Measurements from ENCODE around the gene ABO. TPM values are rescaled to one million over a fixed set of nuclear protein-coding genes. Genes with fewer than 3 reads are reported as not detected.

Gene ABO
- polyA plus RNA-seq, 3 donors from 2014 or later: 0.03 TPM; not detected in 2

DNA sequence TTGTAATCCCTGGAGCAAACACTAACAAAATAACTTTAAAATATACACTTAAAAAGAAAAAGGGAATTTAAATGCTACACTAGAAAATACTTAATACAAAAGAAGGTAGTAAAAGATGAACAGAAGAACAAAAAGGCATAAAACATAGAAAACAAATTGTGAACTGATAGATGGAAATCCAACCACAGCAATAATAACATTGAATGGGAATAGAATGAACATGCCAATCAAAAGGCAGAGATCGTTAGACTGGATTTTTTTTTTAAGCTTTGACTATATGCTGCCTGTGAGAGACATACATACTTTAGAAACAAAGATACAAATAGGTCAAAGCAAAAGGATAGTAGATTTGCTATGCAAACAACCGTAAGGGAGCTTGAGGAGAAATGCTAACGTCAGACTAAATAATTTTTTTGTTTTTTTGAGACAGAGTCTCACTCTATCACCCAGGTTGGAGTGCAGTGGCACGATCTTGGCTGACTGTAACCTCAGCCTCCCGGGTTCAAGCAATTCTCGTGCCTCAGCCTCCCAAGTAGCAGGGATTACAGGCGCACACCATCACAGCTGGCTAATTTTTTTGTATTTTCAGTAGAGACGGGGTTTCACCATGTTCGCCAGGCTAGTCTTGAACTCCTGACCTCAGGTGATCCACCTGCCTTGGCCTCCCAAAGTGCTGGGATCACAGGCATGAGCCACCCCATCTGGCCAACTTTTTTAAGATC, 6.5 kb downstream of the ABO start:
- no peak overlapping the region for H3K4me3 Mint-ChIP-seq
- DNase-seq: no peak
- H3K9me3 Mint-ChIP-seq: no peaks in the 10 kb centered on the region
- no peak overlapping the region for H3K27ac Mint-ChIP-seq
- no peaks in the 10 kb centered on the region for H3K4me1 Mint-ChIP-seq
- H3K27me3 Mint-ChIP-seq (ENCODE audit: low read depth in 3 of 3): peaks cover 3 to 15% (median 5%) of the 10 kb centered on the region in 3 donors
- no peaks in the 10 kb centered on the region for H3K36me3 Mint-ChIP-seq

DNA sequence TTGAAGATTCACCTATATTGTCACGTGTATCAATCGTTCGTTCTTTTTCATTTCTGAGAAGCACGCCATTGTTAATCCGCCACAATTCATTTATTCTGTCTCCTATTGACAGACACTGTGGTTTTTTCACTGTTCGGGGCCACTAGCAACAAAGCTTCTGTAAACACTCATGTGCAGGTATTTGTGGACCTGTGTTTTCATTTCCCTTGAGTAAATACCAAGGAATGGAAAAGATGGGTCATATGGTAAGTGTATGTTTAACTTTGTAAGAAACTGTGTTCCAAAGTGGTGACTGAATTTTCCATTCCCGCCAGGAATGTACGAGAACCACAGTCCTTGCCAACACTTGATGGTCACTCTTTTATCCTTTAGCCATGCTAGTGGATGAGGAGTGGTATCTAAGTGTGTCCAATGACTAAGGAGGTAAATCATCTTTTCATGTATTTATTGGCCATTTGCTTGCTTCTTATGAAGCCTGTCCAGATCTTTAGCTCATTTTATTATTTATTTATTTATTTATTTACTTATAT, 10.7 kb downstream of the ABO start:
- H3K36me3 Mint-ChIP-seq: no peaks in the 10 kb centered on the region
- H3K27me3 Mint-ChIP-seq (ENCODE audit: low read depth in 3 of 3): peaks cover 0 to 4% (median 1%) of the 10 kb centered on the region in 3 donors
- no peaks in the 10 kb centered on the region for H3K9me3 Mint-ChIP-seq
- H3K27ac Mint-ChIP-seq: no peak overlapping the region
- no peaks in the 10 kb centered on the region for H3K4me1 Mint-ChIP-seq
- H3K4me3 Mint-ChIP-seq: no peak overlapping the region
- no peak for DNase-seq

DNA sequence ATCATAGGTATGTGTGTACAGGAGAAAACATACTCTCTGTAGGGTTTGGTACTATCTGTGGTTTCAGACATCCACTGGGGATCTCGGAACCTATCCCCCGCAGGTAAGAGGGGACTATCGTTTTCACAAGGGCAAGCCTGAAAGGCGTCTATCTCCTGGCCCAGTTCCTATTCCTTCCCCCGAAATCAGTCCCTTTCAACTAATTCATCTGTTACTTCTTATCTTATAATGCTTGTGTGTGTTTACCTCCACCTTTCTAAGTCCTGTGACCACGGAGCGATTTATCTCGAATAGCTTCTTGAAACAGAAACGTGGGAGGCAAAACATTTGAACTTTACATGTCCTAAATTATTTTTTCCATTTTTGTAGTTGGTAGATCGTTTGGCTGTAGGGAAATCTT, 11.4 kb downstream of the ABO start:
- H3K4me3 Mint-ChIP-seq: no peak overlapping the region
- no peaks in the 10 kb centered on the region for H3K9me3 Mint-ChIP-seq
- H3K36me3 Mint-ChIP-seq: no peaks in the 10 kb centered on the region
- H3K4me1 Mint-ChIP-seq: no peaks in the 10 kb centered on the region
- no peak for DNase-seq
- peaks cover 0 to 5% (median 0%) of the 10 kb centered on the region in 3 donors for H3K27me3 Mint-ChIP-seq (ENCODE audit: low read depth in 3 of 3)
- H3K27ac Mint-ChIP-seq: no peak overlapping the region

DNA sequence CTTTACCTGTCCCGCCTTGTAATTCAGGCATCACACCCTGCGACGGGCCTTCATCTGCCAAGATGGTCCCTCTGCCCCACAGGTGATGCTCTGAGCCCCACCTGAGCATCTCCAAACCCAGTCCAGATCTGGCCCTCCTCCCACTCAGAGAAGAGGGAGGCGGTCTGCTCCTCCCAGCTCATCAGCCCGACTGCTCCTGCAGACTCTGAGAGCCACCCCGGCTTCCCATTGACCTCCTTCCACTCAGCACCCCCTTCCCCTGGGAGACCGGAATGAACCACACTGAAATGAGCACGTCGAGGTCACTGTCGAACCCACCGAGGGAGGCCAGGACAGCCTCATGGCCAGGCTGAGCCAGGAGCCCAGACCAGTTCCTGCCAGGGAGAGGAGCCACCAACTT, 12.8 kb downstream of the ABO start:
- Mint-ChIP-seq H3K27ac (no peak overlapping the region), H3K4me3 (no peak overlapping the region)

DNA sequence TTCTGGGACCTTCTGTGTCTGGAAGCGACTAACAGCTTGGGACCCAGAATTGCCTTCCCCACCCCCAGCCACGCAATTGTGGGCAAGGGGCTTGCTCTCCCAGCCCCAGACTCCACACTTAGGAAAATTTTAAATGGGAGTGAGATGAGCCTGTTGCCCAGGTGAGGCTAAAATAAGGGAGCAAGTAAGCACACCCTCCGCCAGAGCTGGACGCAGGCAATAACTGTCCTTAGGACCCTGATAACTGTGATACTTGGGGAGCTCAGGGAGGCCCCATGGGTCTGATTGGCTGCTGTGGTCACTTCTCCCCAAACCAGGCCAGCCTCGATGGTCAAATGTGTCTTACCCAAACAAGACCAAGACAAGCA, 13.3 kb downstream of the ABO start:
- Mint-ChIP-seq H3K9me3 (no peaks in the 10 kb centered on the region), H3K4me1 (peaks cover 0 to 2% of the 10 kb centered on the region in 2 donors), H3K4me3 (no peak overlapping the region), H3K27me3 (ENCODE audit: low read depth in 3 of 3) (peaks cover 0 to 4% (median 0%) of the 10 kb centered on the region in 3 donors), H3K36me3 (no peaks in the 10 kb centered on the region), H3K27ac (no peak overlapping the region)
- no peak for DNase-seq

More for the DNA sequence above, 12.8 kb downstream of the ABO start:
- H3K27me3 Mint-ChIP-seq (ENCODE audit: low read depth in 3 of 3): peaks cover 0 to 6% (median 0%) of the 10 kb centered on the region in 3 donors
- no peaks in the 10 kb centered on the region for H3K4me1 Mint-ChIP-seq
- no peaks in the 10 kb centered on the region for H3K9me3 Mint-ChIP-seq
- DNase-seq: no peak
- no peaks in the 10 kb centered on the region for H3K36me3 Mint-ChIP-seq

DNA sequence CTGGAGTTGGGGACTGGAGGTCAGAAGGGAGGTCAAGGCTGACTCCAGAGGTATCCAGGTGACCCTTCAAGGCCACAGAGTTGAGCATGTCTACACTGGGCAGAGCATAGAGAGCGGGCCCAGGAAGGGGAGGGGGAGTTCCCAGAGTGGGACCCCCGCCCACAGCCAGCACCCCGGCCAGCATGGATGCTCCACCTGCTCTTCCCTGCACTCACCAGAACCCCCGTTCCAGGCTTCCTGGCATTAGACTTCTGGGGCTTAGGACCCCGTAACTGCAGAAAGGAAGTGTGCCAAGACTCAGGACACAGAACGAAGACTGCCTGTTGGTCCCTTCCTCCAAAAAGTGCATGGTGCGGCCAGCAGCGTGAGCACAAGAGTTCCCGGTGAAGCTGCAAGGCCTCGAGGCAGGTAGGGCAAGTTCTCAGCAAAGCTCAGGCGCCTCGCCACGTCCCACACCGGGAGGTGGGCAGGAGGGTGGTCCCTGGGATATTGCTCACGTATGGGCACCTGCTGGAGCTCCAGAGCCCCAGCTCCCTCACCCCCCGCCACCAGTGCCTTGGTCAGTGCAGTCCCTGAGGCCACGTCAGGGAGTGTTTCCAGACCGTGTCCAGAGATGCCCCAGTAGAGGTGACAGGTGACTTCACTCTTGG, 13.8 kb downstream of the ABO start:
- no peak for DNase-seq
- Mint-ChIP-seq H3K4me1 (peaks cover 0 to 5% of the 10 kb centered on the region in 2 donors), H3K9me3 (no peaks in the 10 kb centered on the region)

DNA sequence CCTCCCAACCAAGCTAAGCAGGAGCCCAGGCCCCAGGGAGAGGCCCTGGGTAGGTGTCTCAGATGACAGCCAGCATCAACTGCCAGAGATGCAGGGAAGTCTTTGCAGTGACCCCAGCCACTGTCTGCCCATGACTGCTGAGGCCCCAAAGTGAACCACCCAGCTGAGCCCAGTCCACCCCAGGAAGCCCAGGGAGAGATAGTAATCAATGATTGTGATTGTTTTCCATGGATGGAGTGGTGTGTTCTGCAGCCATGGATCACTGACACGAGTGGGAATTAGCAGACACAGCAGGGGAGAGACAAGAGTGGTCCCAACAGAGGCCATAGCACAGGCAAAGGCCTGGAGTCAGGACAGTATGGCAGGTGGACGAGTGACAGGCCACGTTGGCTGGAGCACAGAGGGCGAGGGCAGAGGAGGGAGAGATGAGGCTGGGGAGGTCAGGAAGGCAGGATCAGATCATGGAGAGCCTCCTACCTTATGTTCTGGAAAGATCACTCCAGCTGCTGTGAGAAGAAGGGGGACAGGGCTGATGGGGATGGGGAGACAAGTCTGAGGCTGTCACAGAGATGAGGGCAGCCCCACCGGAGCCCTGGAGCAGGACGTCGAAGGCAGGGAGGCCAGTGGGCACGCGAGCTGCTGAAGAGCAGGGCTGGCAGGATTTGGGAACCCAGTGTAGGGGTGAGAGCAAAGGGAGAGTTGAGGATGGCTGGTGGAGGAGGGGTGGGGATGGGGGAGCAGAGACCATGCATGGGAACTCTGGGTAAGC, 14.5 kb downstream of the ABO start:
- Mint-ChIP-seq H3K27ac (no peak overlapping the region), H3K4me3 (no peak overlapping the region), H3K36me3 (no peaks in the 10 kb centered on the region), H3K9me3 (no peaks in the 10 kb centered on the region), H3K4me1 (peaks cover 0 to 5% of the 10 kb centered on the region in 2 donors), H3K27me3 (ENCODE audit: low read depth in 3 of 3) (peaks cover 0 to 3% (median 0%) of the 10 kb centered on the region in 3 donors)
- no peak for DNase-seq

More for the DNA sequence above, 13.8 kb downstream of the ABO start:
- Mint-ChIP-seq H3K36me3 (no peaks in the 10 kb centered on the region), H3K4me3 (no peak overlapping the region), H3K27me3 (ENCODE audit: low read depth in 3 of 3) (peaks cover 0 to 3% (median 0%) of the 10 kb centered on the region in 3 donors), H3K27ac (no peak overlapping the region)

DNA sequence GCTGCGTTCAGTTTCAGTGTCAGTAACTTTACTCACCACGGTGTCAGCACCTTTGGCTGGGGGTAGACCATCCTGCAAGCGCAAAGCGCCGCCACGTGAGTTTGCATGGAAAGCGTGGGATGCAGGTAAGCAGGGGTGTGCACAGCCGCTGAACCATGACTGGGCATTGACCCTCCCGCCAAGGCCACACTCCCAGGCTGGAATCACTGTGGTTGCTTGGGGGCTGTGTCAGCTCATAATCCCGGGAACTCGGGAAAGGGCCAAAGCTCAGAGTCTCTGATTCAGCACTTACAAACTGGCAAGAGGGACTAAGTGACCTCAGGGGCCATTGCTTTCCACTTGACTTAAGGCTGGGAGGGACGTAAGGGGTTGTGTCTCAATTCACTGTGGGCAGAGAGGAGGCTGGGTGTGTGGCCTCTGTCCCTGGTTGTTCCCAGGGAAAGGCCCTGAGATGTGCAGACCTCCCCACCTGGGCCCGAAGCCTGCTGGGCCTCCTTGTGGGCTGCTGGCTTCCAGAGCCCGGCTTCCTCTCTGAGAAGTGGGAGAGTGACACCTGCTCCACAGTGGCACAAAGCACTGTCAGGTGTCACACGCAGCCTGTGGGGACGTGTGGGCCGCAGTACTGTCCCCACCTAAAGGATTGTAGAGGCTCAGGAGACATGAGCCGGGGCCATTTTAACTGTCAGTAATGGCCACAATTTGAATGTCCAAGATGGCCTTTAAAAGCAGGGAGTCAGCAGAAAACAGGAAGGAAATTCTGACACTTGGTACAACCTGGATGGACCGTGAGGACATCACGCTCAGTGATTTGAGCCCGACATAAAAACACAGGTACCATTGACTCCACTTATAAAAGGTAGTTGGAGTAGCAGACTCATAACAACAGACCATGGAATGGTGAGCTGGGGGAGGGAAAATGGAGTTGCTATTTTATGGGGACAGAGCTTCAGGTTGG, 16.7 kb downstream of the ABO start:
- Mint-ChIP-seq H3K27me3 (ENCODE audit: low read depth in 3 of 3) (peaks cover 0 to 3% (median 0%) of the 10 kb centered on the region in 3 donors), H3K4me1 (peaks cover 0 to 5% of the 10 kb centered on the region in 2 donors), H3K36me3 (no peaks in the 10 kb centered on the region), H3K27ac (no peak overlapping the region), H3K9me3 (no peaks in the 10 kb centered on the region), H3K4me3 (no peak overlapping the region)
- no peak for DNase-seq

DNA sequence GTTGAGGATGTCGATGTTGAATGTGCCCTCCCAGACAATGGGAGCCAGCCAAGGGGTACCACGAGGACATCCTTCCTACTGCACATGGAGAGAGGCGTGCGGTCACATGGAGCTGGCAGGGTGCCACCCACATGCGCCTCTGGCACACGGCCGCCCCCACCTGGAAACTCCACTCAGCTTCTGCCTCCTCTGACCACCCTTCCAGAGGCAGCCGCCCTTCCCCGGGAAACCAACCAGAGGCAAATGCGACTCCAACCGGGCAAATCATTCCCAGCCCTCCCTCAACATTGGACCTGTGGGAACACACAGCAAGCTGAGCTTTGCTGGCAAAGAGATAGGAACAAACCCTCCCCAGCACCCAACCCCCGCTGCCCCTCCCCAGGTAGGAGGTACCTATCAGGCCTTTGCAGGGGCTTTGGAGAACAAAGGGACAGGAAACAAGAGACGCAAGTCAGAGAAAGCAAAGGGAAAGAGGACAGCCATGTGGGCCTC, 17.5 kb downstream of the ABO start:
- Mint-ChIP-seq H3K4me1 (peaks cover 0 to 5% of the 10 kb centered on the region in 2 donors), H3K27me3 (ENCODE audit: low read depth in 3 of 3) (peaks cover 0 to 3% (median 0%) of the 10 kb centered on the region in 3 donors), H3K36me3 (no peaks in the 10 kb centered on the region), H3K4me3 (no peak overlapping the region), H3K27ac (no peak overlapping the region), H3K9me3 (no peaks in the 10 kb centered on the region)
- DNase-seq: no peak

DNA sequence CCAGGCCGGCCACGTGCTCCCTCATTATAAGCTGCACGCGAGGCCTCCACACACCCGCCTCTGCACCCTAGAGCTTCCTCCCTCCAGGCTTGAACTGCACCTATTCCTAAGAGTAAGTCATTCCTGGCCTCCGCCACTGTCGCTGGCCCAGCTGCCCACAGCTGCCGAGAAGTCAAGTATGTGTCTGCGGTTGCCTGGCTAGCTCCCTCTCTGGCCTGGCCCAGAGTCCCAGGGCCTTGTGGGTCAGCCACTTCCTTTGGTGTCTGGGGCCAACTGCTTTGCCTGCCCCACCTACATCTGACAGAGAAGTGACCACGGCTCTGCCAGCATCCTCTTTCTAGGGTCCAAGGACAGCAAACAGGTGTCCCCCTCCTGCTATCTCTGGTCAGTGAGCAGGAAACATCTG, 18.3 kb downstream of the ABO start:
- DNase-seq: peak in 2 of 3 donors; percentile 16 to 20
- Mint-ChIP-seq H3K36me3 (no peaks in the 10 kb centered on the region), H3K4me3 (peak overlapping the region in 1 of 5 donors; percentile 59), H3K27ac (no peak overlapping the region), H3K9me3 (no peaks in the 10 kb centered on the region), H3K4me1 (peaks cover 0 to 5% of the 10 kb centered on the region in 2 donors), H3K27me3 (ENCODE audit: low read depth in 3 of 3) (peaks cover 0 to 3% (median 0%) of the 10 kb centered on the region in 3 donors)

DNA sequence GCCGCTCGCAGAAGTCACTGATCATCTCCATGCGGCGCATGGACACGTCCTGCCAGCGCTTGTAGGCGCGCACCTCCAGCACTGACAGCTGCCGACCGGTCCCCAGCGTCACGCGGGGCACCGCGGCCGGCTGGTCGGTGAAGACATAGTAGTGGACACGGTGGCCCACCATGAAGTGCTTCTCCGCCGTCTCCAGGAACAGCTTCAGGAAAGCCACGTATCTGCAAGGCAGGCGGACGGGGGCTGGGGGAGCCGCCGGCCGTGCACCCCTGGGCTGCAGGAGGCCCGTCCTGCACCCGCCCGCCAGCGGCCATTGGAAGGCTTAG, 18.9 kb downstream of the ABO start:
- no peak overlapping the region for H3K27ac Mint-ChIP-seq
- no peak overlapping the region for H3K4me3 Mint-ChIP-seq
- peaks cover 0 to 5% of the 10 kb centered on the region in 2 donors for H3K4me1 Mint-ChIP-seq
- H3K9me3 Mint-ChIP-seq: no peaks in the 10 kb centered on the region
- peaks cover 0 to 3% (median 0%) of the 10 kb centered on the region in 3 donors for H3K27me3 Mint-ChIP-seq (ENCODE audit: low read depth in 3 of 3)
- no peaks in the 10 kb centered on the region for H3K36me3 Mint-ChIP-seq
- DNase-seq: no peak

DNA sequence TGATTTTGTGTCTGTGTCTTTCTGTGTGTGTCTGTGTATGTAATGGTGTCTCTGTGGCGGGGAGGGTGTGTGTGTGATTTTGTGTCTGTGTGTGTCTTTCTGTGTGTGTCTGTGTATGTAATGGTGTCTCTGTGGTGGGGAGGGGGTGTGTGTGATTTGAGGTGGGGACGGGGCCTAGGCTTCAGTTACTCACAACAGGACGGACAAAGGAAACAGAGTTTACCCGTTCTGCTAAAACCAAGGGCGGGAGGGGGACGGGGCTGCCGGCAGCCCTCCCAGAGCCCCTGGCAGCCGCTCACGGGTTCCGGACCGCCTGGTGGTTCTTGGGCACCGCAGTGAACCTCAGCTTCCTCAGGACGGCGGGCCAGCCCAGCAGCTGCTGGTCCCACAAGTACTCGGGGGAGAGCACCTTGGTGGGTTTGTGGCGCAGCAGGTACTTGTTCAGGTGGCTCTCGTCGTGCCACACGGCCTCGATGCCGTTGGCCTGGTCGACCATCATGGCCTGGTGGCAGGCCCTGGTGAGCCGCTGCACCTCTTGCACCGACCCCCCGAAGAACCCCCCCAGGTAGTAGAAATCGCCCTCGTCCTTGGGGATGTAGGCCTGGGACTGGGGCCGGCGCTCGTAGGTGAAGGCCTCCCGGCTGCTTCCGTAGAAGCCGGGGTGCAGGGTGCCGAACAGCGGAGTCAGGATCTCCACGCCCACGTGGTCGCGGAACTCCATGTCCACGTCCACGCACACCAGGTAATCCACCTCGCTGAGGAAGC, 19.4 kb downstream of the ABO start:
- H3K4me1 Mint-ChIP-seq: peaks cover 0 to 5% of the 10 kb centered on the region in 2 donors
- no peaks in the 10 kb centered on the region for H3K36me3 Mint-ChIP-seq
- no peak for DNase-seq
- H3K27ac Mint-ChIP-seq: no peak overlapping the region
- H3K4me3 Mint-ChIP-seq: no peak overlapping the region
- peaks cover 0 to 3% (median 0%) of the 10 kb centered on the region in 3 donors for H3K27me3 Mint-ChIP-seq (ENCODE audit: low read depth in 3 of 3)
- H3K9me3 Mint-ChIP-seq: no peaks in the 10 kb centered on the region
